HG03521 (cell line): ENCODE measurements around the gene TCFL5.

Experiments used
- ATAC-seq: cut with Tn5 transposase; IDR thresholded peaks from one replicate; pipeline ENCODE4 v1.9.1; 2021; ENCODE audit warnings: mild to moderate bottlenecking, moderate library complexity; ENCODE audit not compliant: unreplicated experiment

The TCFL5 gene

GRCh38 chr20:62815066-62815991 lies 46.3 kb downstream of the TCFL5 start:
- ATAC-seq: no peak

- ATAC-seq: no peak
Observed at GRCh38 chr20:62814709-62815065, 46.9 kb downstream of the TCFL5 start.

- ATAC-seq: no peak
Observed at GRCh38 chr20:62814060-62814708, 47.4 kb downstream of the TCFL5 start.

- no peak for ATAC-seq
Observed at GRCh38 chr20:62813588-62813987, 48.0 kb downstream of the TCFL5 start.

- ATAC-seq: no peak
Observed at GRCh38 chr20:62812907-62813200, 48.8 kb downstream of the TCFL5 start.

GRCh38 chr20:62812181-62812906 lies 49.3 kb downstream of the TCFL5 start:
- no peak for ATAC-seq

- ATAC-seq: no peak
Observed at GRCh38 chr20:62811720-62812119, 49.9 kb downstream of the TCFL5 start.

GRCh38 chr20:62811320-62811719 lies 50.3 kb downstream of the TCFL5 start:
- no peak for ATAC-seq

GRCh38 chr20:62809530-62810428 lies 51.8 kb downstream of the TCFL5 start:
- no peak for ATAC-seq

- ATAC-seq: no peak
Observed at GRCh38 chr20:62808211-62808865, 53.3 kb downstream of the TCFL5 start.

GRCh38 chr20:62807444-62808210 lies 54.0 kb downstream of the TCFL5 start:
- ATAC-seq: no peak

GRCh38 chr20:62806383-62807050 lies 55.1 kb downstream of the TCFL5 start:
- no peak for ATAC-seq

- ATAC-seq: no peak
Observed at GRCh38 chr20:62805711-62806382, 55.8 kb downstream of the TCFL5 start.

- no peak for ATAC-seq
Observed at GRCh38 chr20:62805155-62805710, 56.4 kb downstream of the TCFL5 start.

- ATAC-seq: no peak
Observed at GRCh38 chr20:62804627-62805154, 56.9 kb downstream of the TCFL5 start, which contains the start of gene OGFR. OGFR (plus strand) TSS chr20:62804835; CDS start chr20:62804860, 25 bp downstream.

GRCh38 chr20:62804021-62804626 lies 57.5 kb downstream of the TCFL5 start:
- ATAC-seq: no peak

GRCh38 chr20:62802026-62802712 lies 59.5 kb downstream of the TCFL5 start:
- ATAC-seq: no peak
